ENCODE measurements around the gene UBE4A. TPM values are rescaled to one million over a fixed set of nuclear protein-coding genes. Genes with fewer than 3 reads are reported as not detected.

Gene UBE4A
- total and polyA plus RNA-seq, 2 of the 4 experiments (the other 2 are of a cell fraction) = 15.2 to 69.7 TPM

DNA sequence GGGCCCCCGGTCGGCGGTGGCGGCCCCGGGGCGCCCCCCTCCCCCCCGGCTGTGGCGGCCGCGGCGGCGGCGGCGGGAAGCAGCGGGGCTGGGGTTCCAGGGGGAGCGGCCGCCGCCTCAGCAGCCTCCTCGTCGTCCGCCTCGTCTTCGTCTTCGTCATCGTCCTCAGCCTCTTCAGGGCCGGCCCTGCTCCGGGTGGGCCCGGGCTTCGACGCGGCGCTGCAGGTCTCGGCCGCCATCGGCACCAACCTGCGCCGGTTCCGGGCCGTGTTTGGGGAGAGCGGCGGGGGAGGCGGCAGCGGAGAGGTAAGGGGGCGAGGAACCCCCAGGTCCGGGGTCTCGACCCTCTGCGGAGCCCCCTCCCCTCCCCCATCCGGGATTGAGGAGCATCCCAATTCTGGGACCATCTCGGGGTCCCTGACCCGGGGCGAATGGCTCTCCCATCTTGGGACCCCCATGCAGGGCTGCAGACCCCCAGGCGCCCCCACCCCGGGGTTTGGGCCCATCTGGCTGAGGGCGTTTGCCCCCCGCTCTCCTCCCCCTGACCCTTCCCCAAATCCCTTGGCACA lies 77.3 kb downstream of the UBE4A start:
- Histone ChIP-seq H3K27ac (ENCODE audit: insufficient read depth, low read length) (peak overlapping the region; percentile 95), H3K18ac (ENCODE audit: low read depth, low read length) (peak overlapping the region; percentile 29; the same call in 1 of the 2 replicates), H3K36me3 (ENCODE audit: control insufficient read depth, insufficient read depth, low read length) (no peaks in the 10 kb centered on the region), H4K5ac (ENCODE audit: low read depth, low read length) (no peak overlapping the region), H3K4me2 (ENCODE audit: low read depth, low read length) (peak overlapping the region; percentile 75), H3K79me1 (ENCODE audit: low read depth in 1 of 2, low read length in 2 of 2) (peaks cover 0 to 47% of the 10 kb centered on the region in 2 experiments; a peak in 2 of 4 replicates), H3K23ac (ENCODE audit: low read depth, low read length) (peak overlapping the region; percentile 63), H3K9ac (ENCODE audit: low read depth, low read length) (peak overlapping the region; percentile 79), H2AFZ (replicated peaks; ENCODE audit: low read length, poor library complexity) (peak overlapping the region; percentile 93), H3K9me1 (ENCODE audit: insufficient read depth, low read length) (peaks cover 1% of the 10 kb centered on the region; the same call in 1 of the 2 replicates), H4K20me1 (ENCODE audit: insufficient read depth, low read length) (peaks cover 50% of the 10 kb centered on the region), H2BK15ac (ENCODE audit: low read depth, low read length) (no peak overlapping the region), H3K4ac (ENCODE audit: low read depth, low read length) (peak overlapping the region; percentile 68), H3K56ac (ENCODE audit: extremely low read depth, insufficient read depth, low read length) (no peak overlapping the region; the same call in 1 of the 2 replicates), H3K14ac (replicated peaks; ENCODE audit: low read depth, low read length) (peak overlapping the region; percentile 66; the same call in 1 of the 2 replicates), H2AK5ac (ENCODE audit: low read depth, low read length) (0 out of 2 replicates have a peak overlapping the region, but pooled peaks have one; percentile 23), H3K4me3 (ENCODE audit: insufficient read depth, low read depth, low read length) (peak overlapping the region; percentile 99), H2BK120ac (ENCODE audit: low read depth, low read length) (no peak overlapping the region), H3K4me1 (ENCODE audit: control insufficient read depth, insufficient read depth, low read length) (peaks cover 7% of the 10 kb centered on the region), H2BK20ac (ENCODE audit: low read depth, low read length) (no peak overlapping the region), H3K27me3 (ENCODE audit: control insufficient read depth, insufficient read depth, low read length) (no peaks in the 10 kb centered on the region), H4K91ac (ENCODE audit: insufficient read depth, low read depth, low read length) (no peak overlapping the region), H3K9me3 (ENCODE audit: control insufficient read depth, insufficient read depth, low read length) (no peaks in the 10 kb centered on the region), H4K8ac (ENCODE audit: low read depth in 2 of 2, low read length in 2 of 2) (0 out of 4 replicates have a peak overlapping the region, but pooled peaks of 1 of the 2 experiments have one; percentile 32), H2AK9ac (replicated peaks; ENCODE audit: low read depth, low read length, poor library complexity) (peak overlapping the region; percentile 99), H2BK5ac (ENCODE audit: low read depth, low read length, poor library complexity, severe bottlenecking) (peak overlapping the region; percentile 91)
- no TSS peak for BruUV-seq (replicated peaks)
- CTCF ChIA-PET = no interaction called here
- DNase-seq = peak; percentile 21
- intact Hi-C loops (cut with micrococcal nuclease) (loop anchor here (1.0 to 5.0 kb wide), 2 partner anchors 34 to 51 kb away; no protein-coding TSS in a partner anchor), dilution Hi-C loops (cut with HindIII; ENCODE audit: low sequenced_read_pairs, unreplicated experiment) (no loop called here), in situ Hi-C loops (cut with MboI; ENCODE audit: low sequenced_read_pairs) (no loop called here)
- peak; percentile 6 for ATAC-seq (ENCODE audit: low read depth)
- no CpG with 5 or more reads among the region's 55 CpGs for WGBS, 2 experiments (ENCODE audit: extremely low coverage in 2 of 2, insufficient read length in 1 of 2)
- POLR2A ChIA-PET (ENCODE audit: unreplicated experiment) = no interaction called here
- TF ChIP-seq FOS (IDR thresholded peaks at IDR 0.05; ENCODE audit: low read depth, low read length) (no peak), POLR2A (IDR thresholded peaks at IDR 0.05; ENCODE audit: low read depth, low read length) (no peak; the same call in 1 of the 2 replicates), CEBPB (IDR thresholded peaks at IDR 0.05; ENCODE audit: low read depth, low read length) (no peak), NFE2L2 (IDR thresholded peaks at IDR 0.05; ENCODE audit: low read depth, low read length) (no peak), MXI1 (IDR thresholded peaks at IDR 0.05; ENCODE audit: borderline replicate concordance, low read depth, low read length) (no peak), SMC3 (IDR thresholded peaks at IDR 0.05; ENCODE audit: low read depth, low read length) (no peak), BHLHE40 (IDR thresholded peaks at IDR 0.05; ENCODE audit: low read depth, low read length) (no peak), RCOR1 (IDR thresholded peaks at IDR 0.05; ENCODE audit: insufficient replicate concordance, low read length) (no peak), RFX5 (IDR thresholded peaks at IDR 0.05; ENCODE audit: low read depth, low read length) (no peak), CHD1 (IDR thresholded peaks at IDR 0.05; ENCODE audit: low read depth, low read length) (no peak), RAD21 (IDR thresholded peaks at IDR 0.05; ENCODE audit: low read length) (no peak), MAFK (IDR thresholded peaks at IDR 0.05; ENCODE audit: low read depth, low read length) (no peak)
- TF ChIP-seq, protein P1, sequence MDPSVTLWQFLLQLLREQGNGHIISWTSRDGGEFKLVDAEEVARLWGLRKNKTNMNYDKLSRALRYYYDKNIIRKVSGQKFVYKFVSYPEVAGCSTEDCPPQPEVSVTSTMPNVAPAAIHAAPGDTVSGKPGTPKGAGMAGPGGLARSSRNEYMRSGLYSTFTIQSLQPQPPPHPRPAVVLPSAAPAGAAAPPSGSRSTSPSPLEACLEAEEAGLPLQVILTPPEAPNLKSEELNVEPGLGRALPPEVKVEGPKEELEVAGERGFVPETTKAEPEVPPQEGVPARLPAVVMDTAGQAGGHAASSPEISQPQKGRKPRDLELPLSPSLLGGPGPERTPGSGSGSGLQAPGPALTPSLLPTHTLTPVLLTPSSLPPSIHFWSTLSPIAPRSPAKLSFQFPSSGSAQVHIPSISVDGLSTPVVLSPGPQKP (IDR thresholded peaks at IDR 0.05; ENCODE audit: borderline replicate concordance, low read depth, low read length) = no peak
- TF ChIP-seq, protein P2, sequence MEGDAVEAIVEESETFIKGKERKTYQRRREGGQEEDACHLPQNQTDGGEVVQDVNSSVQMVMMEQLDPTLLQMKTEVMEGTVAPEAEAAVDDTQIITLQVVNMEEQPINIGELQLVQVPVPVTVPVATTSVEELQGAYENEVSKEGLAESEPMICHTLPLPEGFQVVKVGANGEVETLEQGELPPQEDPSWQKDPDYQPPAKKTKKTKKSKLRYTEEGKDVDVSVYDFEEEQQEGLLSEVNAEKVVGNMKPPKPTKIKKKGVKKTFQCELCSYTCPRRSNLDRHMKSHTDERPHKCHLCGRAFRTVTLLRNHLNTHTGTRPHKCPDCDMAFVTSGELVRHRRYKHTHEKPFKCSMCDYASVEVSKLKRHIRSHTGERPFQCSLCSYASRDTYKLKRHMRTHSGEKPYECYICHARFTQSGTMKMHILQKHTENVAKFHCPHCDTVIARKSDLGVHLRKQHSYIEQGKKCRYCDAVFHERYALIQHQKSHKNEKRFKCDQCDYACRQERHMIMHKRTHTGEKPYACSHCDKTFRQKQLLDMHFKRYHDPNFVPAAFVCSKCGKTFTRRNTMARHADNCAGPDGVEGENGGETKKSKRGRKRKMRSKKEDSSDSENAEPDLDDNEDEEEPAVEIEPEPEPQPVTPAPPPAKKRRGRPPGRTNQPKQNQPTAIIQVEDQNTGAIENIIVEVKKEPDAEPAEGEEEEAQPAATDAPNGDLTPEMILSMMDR (conservative IDR thresholded peaks at IDR 0.05; ENCODE audit: low read depth, low read length) = no peak
- TF ChIP-seq, protein P3, sequence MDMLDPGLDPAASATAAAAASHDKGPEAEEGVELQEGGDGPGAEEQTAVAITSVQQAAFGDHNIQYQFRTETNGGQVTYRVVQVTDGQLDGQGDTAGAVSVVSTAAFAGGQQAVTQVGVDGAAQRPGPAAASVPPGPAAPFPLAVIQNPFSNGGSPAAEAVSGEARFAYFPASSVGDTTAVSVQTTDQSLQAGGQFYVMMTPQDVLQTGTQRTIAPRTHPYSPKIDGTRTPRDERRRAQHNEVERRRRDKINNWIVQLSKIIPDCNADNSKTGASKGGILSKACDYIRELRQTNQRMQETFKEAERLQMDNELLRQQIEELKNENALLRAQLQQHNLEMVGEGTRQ (IDR thresholded peaks at IDR 0.05; ENCODE audit: low read depth, low read length) = no peak
